DOHH2 (cell line): ENCODE results near the gene FUT8.

Source experiments
- H3F3A ChIP-seq: fragments of 200-600 bp; sonication (generic), shearing (Covaris generic); 2 replicates; pipeline ENCODE4 v1.6.0; 2016; ENCODE audit warnings: antibody characterized with exemption, mild to moderate bottlenecking; ENCODE audit not compliant: control insufficient read depth, insufficient read depth
- H3K27ac ChIP-seq: fragments of 200-600 bp; sonication (generic); 2 replicates; pipeline ENCODE4 v1.5.1; 2014; ENCODE audit warnings: low read depth, mild to moderate bottlenecking, low read length, moderate library complexity
- H3K27me3 ChIP-seq: fragments of 200-600 bp; sonication (generic); 2 replicates; pipeline ENCODE4 v1.6.1; 2014; ENCODE audit warnings: mild to moderate bottlenecking, low read length, mixed read lengths; ENCODE audit not compliant: control insufficient read depth
- H3K36me3 ChIP-seq: fragments of 200-600 bp; sonication (generic); 2 replicates; pipeline ENCODE4 v1.6.1; 2014; ENCODE audit warnings: mild to moderate bottlenecking, low read length, moderate library complexity, mixed read lengths; ENCODE audit not compliant: control insufficient read depth
- H3K4me1 ChIP-seq: fragments of 200-600 bp; sonication (generic); 2 replicates; pipeline ENCODE4 v1.6.1; 2014; ENCODE audit warnings: mild to moderate bottlenecking, low read length, mixed read lengths; ENCODE audit not compliant: control insufficient read depth
- H3K4me2 ChIP-seq: fragments of 200-600 bp; sonication (generic); 2 replicates; pipeline ENCODE4 v1.6.0; 2014; ENCODE audit warnings: mild to moderate bottlenecking, low read length, moderate library complexity
- H3K4me3 ChIP-seq: fragments of 200-600 bp; sonication (generic); 2 replicates; pipeline ENCODE4 v1.5.1; 2014; ENCODE audit warnings: mild to moderate bottlenecking, low read length, mixed read lengths
- H3K79me2 ChIP-seq: fragments of 200-600 bp; sonication (generic); 2 replicates; pipeline ENCODE4 v1.6.1; 2014; ENCODE audit warnings: mild to moderate bottlenecking, low read length, mixed read lengths; ENCODE audit not compliant: control insufficient read depth
- H3K9me2 ChIP-seq: fragments of 200-600 bp; sonication (generic); replicated peaks from 2 replicates; pipeline ENCODE4 v1.6.1; 2014; ENCODE audit warnings: mild to moderate bottlenecking, low read length, mixed read lengths; ENCODE audit not compliant: control insufficient read depth
- H3K9me3 ChIP-seq: fragments of 200-600 bp; sonication (generic); 2 replicates; pipeline ENCODE4 v1.6.1; 2014; ENCODE audit warnings: antibody characterized with exemption, low read length, mixed read lengths; ENCODE audit not compliant: control insufficient read depth, insufficient read depth
- H4K20me1 ChIP-seq: fragments of 200-600 bp; sonication (generic); 2 replicates; pipeline ENCODE4 v1.6.0; 2014; ENCODE audit warnings: low read depth, mild to moderate bottlenecking, antibody characterized with exemption, low read length, moderate library complexity; ENCODE audit not compliant: control insufficient read depth, insufficient read depth
- CTCF ChIP-seq: fragments of 200-600 bp; sonication (generic); IDR thresholded peaks from one replicate; pipeline ENCODE4 v1.5.1; 2014; ENCODE audit warnings: antibody characterized with exemption, mild to moderate bottlenecking, low read depth, low read length; ENCODE audit not compliant: poor library complexity, severe bottlenecking
- EZH2phosphoT487 ChIP-seq: fragments of 200-600 bp; sonication (generic); IDR thresholded peaks from 2 replicates; pipeline ENCODE4 v1.6.1; 2017; ENCODE audit warnings: borderline replicate concordance, mild to moderate bottlenecking, antibody characterized with exemption, low read length, moderate library complexity, mixed read lengths

FUT8 gene

GRCh38 chr14:65370801-65371248, 41.7 kb upstream of the FUT8 start:
- no peaks in the 10 kb centered on the region for H3K9me2 ChIP-seq
- H3K27me3 ChIP-seq = no peaks in the 10 kb centered on the region
- no peaks in the 10 kb centered on the region for H3K36me3 ChIP-seq
- H3K79me2 ChIP-seq = no peaks in the 10 kb centered on the region
- no peaks in the 10 kb centered on the region for H4K20me1 ChIP-seq
- H3K4me3 ChIP-seq = no peak overlapping the region
- H3K27ac ChIP-seq = no peak overlapping the region
- no peak overlapping the region for H3K4me2 ChIP-seq
- H3F3A ChIP-seq = no peaks in the 10 kb centered on the region
- peaks cover 26% of the 10 kb centered on the region for H3K4me1 ChIP-seq
- H3K9me3 ChIP-seq = no peaks in the 10 kb centered on the region
- TF ChIP-seq EZH2phosphoT487 = no peak
- no peak for TF ChIP-seq CTCF

GRCh38 chr14:65371784-65372183, 40.7 kb upstream of the FUT8 start:
- H3K4me2 ChIP-seq = no peak overlapping the region
- no peak overlapping the region for H3K4me3 ChIP-seq
- no peak overlapping the region for H3K27ac ChIP-seq
- no peaks in the 10 kb centered on the region for H3K36me3 ChIP-seq
- peaks cover 19% of the 10 kb centered on the region for H3K4me1 ChIP-seq
- H3K27me3 ChIP-seq = no peaks in the 10 kb centered on the region
- no peaks in the 10 kb centered on the region for H3K9me3 ChIP-seq
- no peaks in the 10 kb centered on the region for H3K9me2 ChIP-seq
- H3K79me2 ChIP-seq = no peaks in the 10 kb centered on the region
- no peaks in the 10 kb centered on the region for H4K20me1 ChIP-seq
- no peak for TF ChIP-seq EZH2phosphoT487
- TF ChIP-seq CTCF = no peak
- H3F3A ChIP-seq = no peaks in the 10 kb centered on the region

- H3K9me3 ChIP-seq = no peaks in the 10 kb centered on the region
- H3K36me3 ChIP-seq = no peaks in the 10 kb centered on the region
- peaks cover 24% of the 10 kb centered on the region for H3K4me1 ChIP-seq
- H3K27ac ChIP-seq = no peak overlapping the region
- no peaks in the 10 kb centered on the region for H4K20me1 ChIP-seq
- H3K27me3 ChIP-seq = no peaks in the 10 kb centered on the region
- no peaks in the 10 kb centered on the region for H3F3A ChIP-seq
- no peaks in the 10 kb centered on the region for H3K79me2 ChIP-seq
- no peak overlapping the region for H3K4me3 ChIP-seq
- H3K4me2 ChIP-seq = peak overlapping the region; percentile 27; the same call in 1 of the 2 replicates
- H3K9me2 ChIP-seq = no peaks in the 10 kb centered on the region
- no peak for TF ChIP-seq EZH2phosphoT487
- TF ChIP-seq CTCF = no peak
These were observed 39.4 kb upstream of the FUT8 start for GRCh38 chr14:65373016-65373670.
